Central memory CD4-positive, alpha-beta T cell (primary cell): ENCODE results near the gene UPK1B.
"Not testable (repeated sequence)": the region's sequence is repeated elsewhere in the genome, so short reads cannot be mapped to it uniquely, and the experiment has no call there.

Source experiments
- DNase-seq: peaks from one replicate; pipeline ENCODE4 v3.0.0; 2022
- total RNA-seq, 3 experiments: gene quantifications; one replicate each; lab custom pipeline; 2026; lab: John Stamatoyannopoulos, UW

Gene UPK1B
- 0 reads per million in 3 experiments for total RNA-seq

DNA sequence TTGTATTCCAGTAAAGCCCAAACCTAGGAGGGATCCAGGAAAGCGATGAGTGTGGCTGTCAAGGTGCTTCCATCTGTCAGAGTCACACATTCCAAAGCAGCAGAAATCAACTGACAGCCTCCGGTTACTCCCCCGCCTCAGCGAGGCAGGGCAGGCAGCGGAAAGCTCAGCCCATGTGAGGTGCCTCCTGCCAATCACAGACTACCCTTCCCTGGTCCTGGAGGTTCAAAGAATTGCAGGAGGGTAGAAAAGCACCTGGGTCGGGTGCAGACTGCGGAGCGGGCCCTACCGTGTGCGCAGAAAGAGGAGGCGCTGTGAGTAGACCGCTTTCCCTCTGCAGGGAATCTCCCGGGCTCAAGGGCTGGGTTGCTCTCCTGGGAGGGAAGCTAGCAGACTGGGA, at the start of gene UPK1B:
TSS of gene UPK1B (plus strand) at position 274 of the 400 bp plus-strand sequence. CDS start 13,144 bp downstream, outside the sequence.
- no peak for DNase-seq

DNA sequence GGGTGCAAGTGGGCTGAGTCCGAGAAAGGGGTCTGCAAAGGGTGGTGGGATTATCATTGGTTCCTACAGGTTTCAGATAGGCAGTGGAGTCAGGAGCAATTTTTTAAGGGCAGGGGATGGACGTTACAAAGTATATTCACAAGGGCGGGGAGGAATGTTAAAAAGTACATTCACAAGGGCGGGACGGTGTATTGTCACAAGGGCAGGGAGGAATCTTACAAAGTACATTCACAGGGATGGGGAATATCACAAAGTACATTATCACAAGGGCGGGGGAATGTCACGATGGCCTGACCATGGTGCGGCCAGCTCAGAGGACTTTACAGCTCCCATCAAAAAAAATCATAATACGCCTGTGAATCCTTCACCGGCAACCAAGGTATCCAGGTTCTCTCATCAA, 48.1 kb upstream of the UPK1B start:
- no peak for DNase-seq

DNA sequence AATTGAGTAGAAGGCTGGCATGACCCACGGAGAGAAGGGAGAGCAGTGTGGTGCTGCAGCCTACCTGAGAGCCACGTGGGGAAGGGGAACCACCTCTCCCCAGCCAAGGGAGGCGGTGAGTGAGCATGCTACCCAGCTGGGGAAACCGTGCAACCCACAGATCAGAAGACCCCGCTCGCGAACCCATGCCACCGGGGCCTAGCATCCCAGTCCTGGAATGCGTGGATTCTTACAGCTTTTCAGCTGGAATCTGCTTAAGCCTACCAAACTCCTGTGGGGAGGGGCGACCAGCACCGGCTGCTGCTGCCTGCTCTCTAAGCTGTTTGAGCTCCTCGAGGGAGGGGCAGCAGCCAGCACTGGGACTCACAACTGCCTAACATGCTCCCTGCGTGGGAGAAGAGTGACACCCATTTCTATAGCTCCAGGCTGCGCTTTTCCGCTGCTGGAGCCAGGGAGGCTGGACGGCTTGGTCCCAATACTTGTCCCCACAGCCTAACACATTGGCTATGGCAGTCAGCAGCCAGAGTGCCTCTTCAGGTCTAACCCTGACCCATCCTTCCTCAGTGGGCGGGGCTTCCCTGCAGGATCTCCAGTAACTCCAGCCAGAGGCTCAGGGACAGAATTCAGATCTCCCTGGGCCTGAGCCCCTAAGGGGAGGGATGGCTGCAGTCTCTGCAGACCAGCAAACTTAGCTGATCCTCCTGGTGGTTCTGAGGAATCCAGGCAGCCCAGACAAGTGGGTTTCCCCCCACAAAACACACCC, 47.5 kb upstream of the UPK1B start:
- no peak for DNase-seq

GRCh38 chr3:119130291-119130690, 43.1 kb upstream of the UPK1B start:
- not testable (repeated sequence) for DNase-seq

DNA sequence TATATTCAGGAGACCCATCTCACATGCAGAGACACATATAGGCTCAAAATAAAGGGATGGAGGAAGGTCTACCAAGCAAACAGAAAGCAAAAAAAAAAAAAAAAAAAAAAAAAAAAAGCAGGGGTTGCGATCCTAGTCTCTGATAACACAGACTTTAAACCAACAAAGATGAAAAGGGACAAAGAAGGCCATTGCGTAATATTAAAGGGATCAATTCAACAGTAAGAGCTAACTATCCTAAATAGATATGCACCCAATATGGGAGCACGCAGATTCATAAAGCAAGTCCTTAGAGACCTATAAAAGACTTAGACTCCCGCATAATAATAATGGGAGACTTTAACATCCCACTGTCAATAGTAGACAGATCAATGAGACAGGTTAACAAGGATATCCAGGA, 41.1 kb upstream of the UPK1B start:
- not testable (repeated sequence) for DNase-seq

GRCh38 chr3:119139360-119139759, 34.0 kb upstream of the UPK1B start:
- DNase-seq: not testable (repeated sequence)

- DNase-seq: no peak
Measured at GRCh38 chr3:119140466-119140865, 32.9 kb upstream of the UPK1B start.

GRCh38 chr3:119145128-119145499, 28.3 kb upstream of the UPK1B start:
- no peak for DNase-seq

DNA sequence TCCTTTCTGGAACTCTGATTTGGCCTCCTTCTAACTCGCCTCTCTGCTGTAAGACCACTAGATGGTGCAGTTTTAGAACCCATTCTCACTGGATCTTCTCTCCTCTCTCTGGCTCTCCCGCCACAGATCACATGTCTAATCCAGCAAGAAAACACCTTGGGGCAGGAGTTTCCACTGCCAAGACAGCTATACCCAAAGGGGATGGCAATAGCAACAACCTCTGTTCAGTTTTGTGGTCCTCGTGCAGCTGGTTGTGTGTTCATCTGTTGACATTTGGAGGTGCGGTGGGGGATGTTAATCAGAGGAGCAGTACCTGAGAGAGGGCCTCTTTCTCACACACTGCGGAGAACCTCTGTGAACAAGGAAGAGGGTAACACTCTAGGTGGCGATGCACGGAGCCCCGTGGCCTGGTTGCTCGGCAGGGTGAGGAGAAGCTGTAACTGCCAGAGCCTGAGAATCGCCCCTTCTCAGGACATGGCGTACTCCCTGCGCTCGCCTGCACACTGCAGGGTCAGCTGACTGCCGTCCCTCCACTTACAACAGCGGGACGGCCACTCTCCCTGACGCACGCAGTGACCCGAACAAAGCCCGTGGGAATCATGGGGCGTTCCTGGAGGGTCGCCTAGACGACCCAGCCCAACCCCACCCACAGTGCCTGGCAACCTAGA, 27.8 kb upstream of the UPK1B start, which contains the start of gene TEX55:
TSS of gene TEX55 (plus strand) at position 666 of the 668 bp plus-strand sequence. CDS start 25 bp downstream, outside the sequence.
- DNase-seq: no peak

GRCh38 chr3:119146578-119147375, 26.6 kb upstream of the UPK1B start:
- no peak for DNase-seq

DNA sequence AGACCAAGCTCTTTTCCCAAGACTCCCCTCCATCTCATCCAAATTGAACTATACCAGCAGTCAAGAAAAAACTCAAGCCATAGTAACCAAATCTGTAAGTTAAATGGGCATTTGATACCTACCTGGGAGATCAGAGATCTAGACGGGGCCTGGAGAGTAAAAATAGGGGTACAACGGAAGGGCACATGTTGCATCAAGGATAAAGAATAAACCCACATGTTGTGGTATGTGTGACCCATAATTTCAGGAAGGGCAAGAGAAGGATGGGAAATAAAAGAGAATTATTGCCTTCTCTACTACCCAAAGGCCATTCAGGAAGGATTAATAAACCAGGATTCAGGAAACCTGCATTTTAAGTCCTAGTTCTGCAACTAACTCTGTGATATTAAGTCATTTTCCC, 25.9 kb upstream of the UPK1B start:
- no peak for DNase-seq

DNA sequence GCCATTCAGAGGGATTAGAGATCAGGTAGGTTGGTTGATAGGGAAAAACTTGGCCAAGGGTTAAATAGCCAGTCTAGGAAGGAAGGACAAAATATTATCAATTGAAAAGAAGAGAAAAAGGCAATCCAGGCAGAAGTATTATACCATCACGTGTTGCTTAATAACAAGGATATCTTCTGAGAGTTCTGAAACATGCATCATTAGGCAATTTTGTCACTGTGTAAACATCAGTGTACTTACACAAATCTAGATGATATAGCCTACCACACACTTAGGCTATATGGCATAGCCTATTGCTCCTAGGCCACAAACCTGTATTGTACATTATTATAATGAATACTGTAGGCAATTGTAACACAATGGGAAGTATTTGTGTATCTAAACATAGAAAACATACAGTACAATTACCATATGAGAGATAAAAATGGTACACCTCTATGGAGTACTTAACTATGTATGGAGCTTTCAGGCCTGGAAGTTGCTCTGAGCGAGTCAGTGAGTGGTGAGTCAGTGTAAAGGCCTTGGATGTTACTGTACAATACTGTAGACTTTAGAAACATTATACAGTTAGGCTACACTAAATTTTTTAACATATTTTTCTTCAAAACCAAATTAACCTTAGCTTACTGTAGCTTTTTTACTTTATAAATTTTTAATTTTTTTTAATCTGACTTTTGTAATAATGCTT, 24.8 kb upstream of the UPK1B start:
- DNase-seq: no peak

- no peak for DNase-seq
Measured at GRCh38 chr3:119149484-119149883, 23.9 kb upstream of the UPK1B start.

GRCh38 chr3:119156868-119157267, 16.5 kb upstream of the UPK1B start:
- DNase-seq: no peak

- DNase-seq: no peak
Measured at GRCh38 chr3:119157971-119158370, 15.4 kb upstream of the UPK1B start.

DNA sequence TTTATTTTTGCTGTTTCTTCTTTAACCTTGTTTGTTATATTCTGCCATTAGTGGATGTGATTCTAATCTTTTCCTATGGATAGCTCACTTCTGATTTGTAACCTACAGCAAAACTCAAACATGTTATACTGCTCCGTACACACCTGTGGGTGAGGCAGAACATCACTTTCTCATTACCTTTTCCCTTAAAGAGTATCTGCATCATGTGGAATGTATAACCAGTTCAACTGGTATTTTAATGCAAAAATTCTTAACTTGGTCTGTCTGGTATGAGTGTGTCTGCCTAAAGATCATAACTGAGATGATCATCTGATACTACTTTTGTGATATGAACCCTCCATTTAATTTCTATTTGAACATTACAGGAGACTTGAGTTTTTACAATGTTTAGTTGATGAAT, 13.0 kb upstream of the UPK1B start:
- no peak for DNase-seq

DNA sequence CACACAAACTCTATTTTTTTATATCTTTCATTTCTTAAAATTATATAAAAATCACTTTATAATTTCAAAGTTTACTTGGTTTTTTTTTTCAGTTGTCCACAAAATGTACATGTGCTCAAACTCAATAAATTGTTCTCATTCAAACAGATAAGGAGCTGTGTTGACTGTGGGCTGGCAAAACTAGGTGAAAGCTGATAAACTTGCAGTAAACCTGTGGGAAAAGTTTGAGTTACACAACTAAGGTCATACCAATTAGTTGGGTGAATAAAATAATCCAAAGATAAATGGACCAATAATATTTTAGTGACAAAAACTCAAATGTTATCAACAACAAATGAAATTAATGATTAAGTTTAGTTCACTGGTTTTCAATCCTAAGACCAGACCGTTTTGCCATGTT, 12.6 kb upstream of the UPK1B start:
- DNase-seq: no peak

DNA sequence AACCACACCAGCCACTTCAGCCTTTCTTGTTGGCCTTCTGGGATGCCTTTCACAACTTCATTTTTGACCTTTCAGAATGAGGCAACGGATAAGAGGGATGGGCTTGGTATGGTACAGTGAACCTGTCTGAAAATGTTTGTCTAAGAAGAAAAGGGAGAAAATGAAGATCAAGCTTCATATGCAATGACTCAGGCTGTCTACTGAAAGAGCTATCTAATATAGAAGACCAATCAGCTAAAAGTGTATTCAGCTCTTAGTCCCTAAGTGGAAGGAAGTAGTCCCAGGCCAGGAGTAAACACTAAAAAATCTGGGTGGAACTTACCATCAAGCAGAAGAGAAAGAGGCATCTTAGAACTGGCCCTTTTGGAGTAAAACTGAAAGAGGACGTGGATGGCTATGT, 12.2 kb upstream of the UPK1B start:
- DNase-seq: no peak

DNA sequence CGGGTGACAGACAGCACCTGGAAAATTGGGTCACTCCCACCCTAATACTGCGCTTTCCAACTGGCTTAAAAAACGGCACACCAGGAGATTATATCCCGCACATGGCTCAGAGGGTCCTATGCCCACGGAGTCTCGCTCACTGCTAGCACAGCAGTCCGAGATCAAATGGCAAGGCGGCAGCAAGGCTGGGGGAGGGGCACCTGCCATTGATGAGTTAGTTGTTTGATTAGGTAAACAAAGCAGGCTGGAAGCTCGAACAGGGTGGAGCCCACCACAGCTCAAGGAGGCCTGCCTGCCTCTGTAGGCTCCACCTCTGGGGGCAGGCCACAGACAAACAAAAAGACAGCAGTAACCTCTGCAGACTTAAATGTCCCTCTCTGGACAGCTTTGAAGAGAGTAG, 8.7 kb upstream of the UPK1B start:
- DNase-seq: not testable (repeated sequence)

DNA sequence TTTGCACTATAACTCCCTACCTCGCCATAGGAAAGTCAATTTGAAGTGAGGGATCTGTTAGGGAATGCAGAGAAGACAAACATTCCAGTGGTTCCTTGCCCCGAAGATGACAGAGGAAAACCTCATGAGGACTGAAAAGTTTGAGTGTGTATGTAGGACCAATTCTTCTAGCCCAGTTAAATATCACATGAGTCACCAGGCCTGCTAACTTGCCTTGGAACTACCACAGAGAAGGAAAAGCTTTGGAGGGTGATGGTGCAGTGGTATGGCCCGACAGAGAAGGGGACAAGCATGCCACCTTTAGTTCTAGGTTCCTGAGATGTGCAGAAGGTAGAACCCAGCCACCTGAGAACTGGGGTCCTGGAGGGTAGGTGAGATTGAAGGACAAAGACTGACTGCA, 2.6 kb upstream of the UPK1B start:
- no peak for DNase-seq

- DNase-seq: no peak
Measured at GRCh38 chr3:119175872-119176756, 2.7 kb downstream of the UPK1B start.

DNA sequence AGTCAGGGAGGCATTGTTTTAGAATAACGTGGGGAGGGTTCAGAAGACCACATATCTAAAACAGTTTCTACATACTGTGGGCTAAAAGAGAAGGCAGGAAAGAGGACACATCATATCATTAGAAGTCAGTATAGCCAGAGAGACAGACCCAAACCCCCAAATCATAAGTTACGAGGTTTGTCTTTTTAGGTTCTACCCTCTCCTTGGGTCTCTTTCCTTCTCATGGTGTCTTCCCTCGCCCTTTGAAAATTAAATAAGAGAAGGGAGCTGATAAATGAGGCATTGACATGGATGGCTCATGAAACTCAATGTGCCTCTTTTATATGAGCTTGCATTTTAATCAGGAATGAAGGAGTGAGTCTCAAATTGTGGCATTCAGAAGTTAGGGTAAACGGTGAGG, 3.4 kb downstream of the UPK1B start:
- no peak for DNase-seq
